Measurements from ENCODE around the gene DMPK. TPM values are rescaled to one million over a fixed set of nuclear protein-coding genes. Genes with fewer than 3 reads are reported as not detected.
A peak's percentile ranks its signal among the peaks of the same experiment; 100 is the strongest.

Gene DMPK
- total and polyA plus RNA-seq, 2 of the 4 experiments (the other 2 are of a cell fraction) = 7.9 to 50.7 TPM

GRCh38 chr19:45780448-45781213, 1.7 kb downstream of the DMPK start:
- Histone ChIP-seq H4K91ac (ENCODE audit: insufficient read depth, low read depth, low read length) (0 out of 2 replicates have a peak overlapping the region, but pooled peaks have one; percentile 5), H3K56ac (ENCODE audit: extremely low read depth, insufficient read depth, low read length) (no peak overlapping the region), H2BK15ac (ENCODE audit: low read depth, low read length) (no peak overlapping the region), H2BK5ac (ENCODE audit: low read depth, low read length, poor library complexity, severe bottlenecking) (no peak overlapping the region), H3K9me1 (ENCODE audit: insufficient read depth, low read length) (peaks cover 19% of the 10 kb centered on the region), H2BK20ac (ENCODE audit: low read depth, low read length) (no peak overlapping the region), H4K8ac (ENCODE audit: low read depth in 2 of 2, low read length in 2 of 2) (no peak overlapping the region; a peak in 1 of 4 replicates), H3K4me3 (ENCODE audit: insufficient read depth, low read depth, low read length) (no peak overlapping the region; the same call in 1 of the 2 replicates), H3K4ac (ENCODE audit: low read depth, low read length) (peak overlapping the region; percentile 78), H2AK5ac (ENCODE audit: low read depth, low read length) (peak overlapping the region; percentile 77; the same call in 1 of the 2 replicates), H3K27me3 (ENCODE audit: control insufficient read depth, insufficient read depth, low read length) (no peaks in the 10 kb centered on the region), H3K79me1 (ENCODE audit: low read depth in 1 of 2, low read length in 2 of 2) (peaks cover 31 to 77% of the 10 kb centered on the region in 2 experiments), H2BK120ac (ENCODE audit: low read depth, low read length) (no peak overlapping the region), H3K27ac (ENCODE audit: insufficient read depth, low read length) (no peak overlapping the region; the same call in 1 of the 2 replicates), H2AFZ (replicated peaks; ENCODE audit: low read length, poor library complexity) (no peak overlapping the region), H3K4me2 (ENCODE audit: low read depth, low read length) (peak overlapping the region; percentile 27), H3K9me3 (ENCODE audit: control insufficient read depth, insufficient read depth, low read length) (no peaks in the 10 kb centered on the region), H3K36me3 (ENCODE audit: control insufficient read depth, insufficient read depth, low read length) (peaks cover 40% of the 10 kb centered on the region), H3K14ac (replicated peaks; ENCODE audit: low read depth, low read length) (peak overlapping the region; percentile 86; the same call in 1 of the 2 replicates), H4K20me1 (ENCODE audit: insufficient read depth, low read length) (peaks cover 30% of the 10 kb centered on the region), H2AK9ac (replicated peaks; ENCODE audit: low read depth, low read length, poor library complexity) (peak overlapping the region; percentile 31), H3K4me1 (ENCODE audit: control insufficient read depth, insufficient read depth, low read length) (peaks cover 30% of the 10 kb centered on the region), H3K18ac (ENCODE audit: low read depth, low read length) (no peak overlapping the region), H4K5ac (ENCODE audit: low read depth, low read length) (no peak overlapping the region), H3K23ac (ENCODE audit: low read depth, low read length) (peak overlapping the region; percentile 60), H3K9ac (ENCODE audit: low read depth, low read length) (peak overlapping the region; percentile 64)
- ATAC-seq (ENCODE audit: low read depth) = no peak
- intact Hi-C loops (cut with micrococcal nuclease) (no loop called here), dilution Hi-C loops (cut with HindIII; ENCODE audit: low sequenced_read_pairs, unreplicated experiment) (no loop called here), in situ Hi-C loops (cut with MboI; ENCODE audit: low sequenced_read_pairs) (no loop called here)
- no TSS peak for BruUV-seq (replicated peaks)
- POLR2A ChIA-PET (ENCODE audit: unreplicated experiment) = no interaction called here
- CTCF ChIA-PET = no interaction called here
- DNase-seq = no peak
- 77% methylated on average over 4 of the region's 13 CpGs; no CpG with 5 or more reads in 1 of the 2 experiments for WGBS, 2 experiments (ENCODE audit: extremely low coverage in 2 of 2, insufficient read length in 1 of 2)
- TF ChIP-seq NFE2L2 (IDR thresholded peaks at IDR 0.05; ENCODE audit: low read depth, low read length) (no peak), POLR2A (IDR thresholded peaks at IDR 0.05; ENCODE audit: low read depth, low read length) (no peak), FOS (IDR thresholded peaks at IDR 0.05; ENCODE audit: low read depth, low read length) (no peak), CHD1 (IDR thresholded peaks at IDR 0.05; ENCODE audit: low read depth, low read length) (no peak), RAD21 (IDR thresholded peaks at IDR 0.05; ENCODE audit: low read length) (no peak), CTCF (conservative IDR thresholded peaks at IDR 0.05; ENCODE audit: low read depth, low read length) (no peak), RCOR1 (IDR thresholded peaks at IDR 0.05; ENCODE audit: insufficient replicate concordance, low read length) (no peak), MAFK (IDR thresholded peaks at IDR 0.05; ENCODE audit: low read depth, low read length) (no peak), ELK1 (IDR thresholded peaks at IDR 0.05; ENCODE audit: borderline replicate concordance, low read depth, low read length) (no peak), CEBPB (IDR thresholded peaks at IDR 0.05; ENCODE audit: low read depth, low read length) (no peak), MAZ (IDR thresholded peaks at IDR 0.05; ENCODE audit: borderline replicate concordance, low read depth, low read length) (no peak), USF2 (IDR thresholded peaks at IDR 0.05; ENCODE audit: low read depth, low read length) (no peak), SMC3 (IDR thresholded peaks at IDR 0.05; ENCODE audit: low read depth, low read length) (no peak), MXI1 (IDR thresholded peaks at IDR 0.05; ENCODE audit: borderline replicate concordance, low read depth, low read length) (no peak), BHLHE40 (IDR thresholded peaks at IDR 0.05; ENCODE audit: low read depth, low read length) (no peak)
